ENCODE results near the gene ZFR. TPM values are rescaled to one million over a fixed set of nuclear protein-coding genes. Genes with fewer than 3 reads are reported as not detected.

ZFR gene
- total RNA-seq, 1 donor from 2014 or later: 73.8 TPM

DNA sequence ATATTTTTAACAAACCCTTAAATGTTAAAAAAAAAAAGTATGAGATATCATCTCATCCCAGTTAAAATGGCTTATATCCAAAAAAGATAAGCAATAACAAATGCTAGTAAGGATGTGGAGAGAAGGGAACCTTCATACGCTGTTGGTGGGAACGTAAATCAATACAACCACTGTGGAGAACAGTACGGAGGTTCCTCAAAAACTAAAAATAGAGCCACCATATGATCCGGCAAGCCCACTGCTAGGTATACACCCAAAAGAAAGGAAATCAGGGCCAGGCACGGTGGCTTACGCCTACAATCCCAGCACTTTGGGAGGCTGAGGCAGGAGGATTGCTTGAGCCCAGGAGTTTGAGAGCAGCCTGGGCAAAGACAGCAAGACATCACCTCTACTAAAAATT, 134.8 kb downstream of the ZFR start:
- intact Hi-C loops (cut with DNase I): loop anchor here (5.0 kb wide), 2 partner anchors 133 to 137 kb away; partner anchors contain the start of genes GOLPH3 and ZFR
- DNase-seq (ENCODE audit: low spot score): no peak

- intact Hi-C loops (cut with DNase I): no loop called here
- DNase-seq (ENCODE audit: low spot score): no peak
These were observed 135.6 kb downstream of the ZFR start for GRCh38 chr5:32308946-32309345.

- no peak for DNase-seq (ENCODE audit: low spot score)
- intact Hi-C loops (cut with DNase I): no loop called here
These were observed 136.8 kb downstream of the ZFR start for GRCh38 chr5:32307769-32308194.

DNA sequence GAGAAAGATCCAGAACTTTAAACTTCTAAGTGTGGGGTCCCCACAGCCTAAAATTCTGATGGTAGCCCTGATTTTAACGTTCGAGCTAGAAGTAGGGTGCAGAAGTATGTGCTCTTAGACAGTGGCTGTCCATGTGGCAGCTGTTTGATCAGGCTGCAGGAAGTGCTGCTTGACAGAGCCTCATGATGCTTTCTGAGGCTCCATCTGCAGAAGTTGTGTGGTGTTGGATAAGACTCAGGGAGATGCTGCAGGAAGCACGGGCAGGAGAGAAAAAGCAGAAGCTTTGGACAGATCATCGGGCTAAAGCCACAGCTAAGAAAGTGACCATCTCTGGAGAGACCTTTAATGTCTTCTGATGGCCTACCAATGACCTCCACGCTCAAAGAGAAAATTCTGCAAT, 139.9 kb downstream of the ZFR start:
- no peak for DNase-seq (ENCODE audit: low spot score)
- intact Hi-C loops (cut with DNase I): no loop called here

Small RNA genes lying within 50 kb of the gene (microRNA-seq; reads per million reads assigned to microRNA genes)
- gene MIR579: 6.2 reads per million, percentile 13 among the genes with 10 or more reads in this experiment

Other genes starting within 250 kb of the ZFR start
- 27.2 TPM for gene MTMR12, start 131.8 kb downstream of the ZFR start, total RNA-seq
- gene SUB1, start 140.8 kb upstream of the ZFR start, total RNA-seq: 180 TPM

Measured in cardiac septum (tissue), 1 donor.